LoVo (cell line): ENCODE measurements around the gene PAPPA2.

Experiments used
- DNase-seq: peaks from one replicate; pipeline ENCODE4 v3.0.0-alpha.2; 2016; ENCODE audit warnings: low spot score

Gene PAPPA2

GRCh38 chr1:176499671-176500070 is 36.7 kb downstream of the PAPPA2 start:
- DNase-seq, result no peak

GRCh38 chr1:176501599-176501998 is 38.6 kb downstream of the PAPPA2 start:
- DNase-seq, result no peak

- DNase-seq, result no peak
These were observed 42.0 kb downstream of the PAPPA2 start for GRCh38 chr1:176504848-176505553.

- no peak for DNase-seq
These were observed 50.0 kb downstream of the PAPPA2 start for GRCh38 chr1:176512966-176513365.

GRCh38 chr1:176515310-176515709 is 52.3 kb downstream of the PAPPA2 start:
- DNase-seq, result peak; percentile 5

GRCh38 chr1:176517484-176517883 is 54.5 kb downstream of the PAPPA2 start:
- DNase-seq, result peak; percentile 22

GRCh38 chr1:176521211-176521610 is 58.2 kb downstream of the PAPPA2 start:
- no peak for DNase-seq

- DNase-seq, result peak; percentile 2
These were observed 59.4 kb downstream of the PAPPA2 start for GRCh38 chr1:176522310-176522845.

GRCh38 chr1:176529395-176530090 is 66.6 kb downstream of the PAPPA2 start:
- no peak for DNase-seq

GRCh38 chr1:176531036-176531435 is 68.1 kb downstream of the PAPPA2 start:
- DNase-seq, result no peak

GRCh38 chr1:176531921-176532897 is 69.2 kb downstream of the PAPPA2 start:
- DNase-seq, result no peak

- DNase-seq, result no peak
These were observed 70.0 kb downstream of the PAPPA2 start for GRCh38 chr1:176533020-176533419.

GRCh38 chr1:176536588-176536987 is 73.6 kb downstream of the PAPPA2 start:
- no peak for DNase-seq

GRCh38 chr1:176539018-176539417 is 76.0 kb downstream of the PAPPA2 start:
- DNase-seq, result no peak

- no peak for DNase-seq
These were observed 77.5 kb downstream of the PAPPA2 start for GRCh38 chr1:176540428-176540827.

- DNase-seq, result no peak
These were observed 78.7 kb downstream of the PAPPA2 start for GRCh38 chr1:176541663-176542062.

- no peak for DNase-seq
These were observed 79.4 kb downstream of the PAPPA2 start for GRCh38 chr1:176542352-176542751.

GRCh38 chr1:176543360-176544129 is 80.6 kb downstream of the PAPPA2 start:
- no peak for DNase-seq

GRCh38 chr1:176545034-176545639 is 82.2 kb downstream of the PAPPA2 start:
- no peak for DNase-seq

GRCh38 chr1:176546825-176547224 is 83.8 kb downstream of the PAPPA2 start:
- no peak for DNase-seq

GRCh38 chr1:176551146-176551545 is 88.2 kb downstream of the PAPPA2 start:
- DNase-seq, result no peak
